GM06990 (cell line): Measurements from ENCODE around the gene SH2D4B.

Source experiments
- DNase-seq: peaks from one replicate; pipeline ENCODE4 v3.0.0-alpha.2; 2011; ENCODE audit not compliant: insufficient read length; ENCODE audit errors: extremely low read depth
- H3K27me3 ChIP-seq: replicated peaks from 2 replicates; pipeline ENCODE4 v1.6.0; 2011; ENCODE audit warnings: low read length; ENCODE audit not compliant: control insufficient read depth, insufficient read depth
- H3K36me3 ChIP-seq: 2 replicates; pipeline ENCODE4 v1.5.1; 2011; ENCODE audit warnings: low read length; ENCODE audit not compliant: control insufficient read depth, insufficient read depth
- H3K4me3 ChIP-seq: replicated peaks from 2 replicates; pipeline ENCODE4 v1.5.1; 2011; ENCODE audit warnings: low read depth, mild to moderate bottlenecking, control low read depth, low read length
- CTCF ChIP-seq: IDR thresholded peaks from 2 replicates; pipeline ENCODE4 v1.5.1; 2011; ENCODE audit warnings: low read length, control low read depth, mild to moderate bottlenecking, inconsistent platforms; ENCODE audit not compliant: insufficient read depth, poor library complexity, severe bottlenecking

SH2D4B gene

DNA sequence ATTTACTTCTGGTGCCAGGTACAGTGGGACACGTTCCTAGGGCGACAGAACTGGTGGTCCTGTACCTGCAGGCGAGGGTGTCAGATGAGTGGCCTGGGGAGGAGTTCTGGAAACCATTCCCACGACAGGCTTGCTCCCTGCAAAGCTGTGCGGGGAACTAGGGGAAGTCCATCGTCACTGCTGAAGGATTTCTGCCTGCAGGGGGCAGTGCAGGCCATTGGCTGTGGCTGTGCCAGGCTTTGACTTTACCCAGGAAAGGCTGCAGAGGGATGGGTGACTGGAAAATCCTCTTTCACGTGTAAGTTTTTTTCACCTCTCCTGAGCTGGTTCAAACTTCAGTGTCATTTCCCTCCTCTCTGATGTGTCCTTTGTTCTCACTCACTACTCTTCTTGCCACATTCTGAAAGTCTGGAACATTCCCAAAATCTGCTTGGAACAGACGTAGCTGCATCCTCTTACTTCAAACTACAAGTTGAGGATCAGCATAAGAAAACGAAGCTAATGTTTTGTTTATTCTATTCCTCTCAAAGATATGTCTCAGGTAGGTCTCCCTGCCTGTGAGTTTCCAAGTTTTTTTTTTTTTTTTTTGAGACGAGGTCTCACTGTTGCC, 126.5 kb downstream of the SH2D4B start:
- Histone ChIP-seq H3K4me3 (no peak overlapping the region), H3K36me3 (no peaks in the 10 kb centered on the region), H3K27me3 (peaks cover 2% of the 10 kb centered on the region)
- peak; percentile 35 for DNase-seq
- peak; percentile 96 for TF ChIP-seq CTCF

DNA sequence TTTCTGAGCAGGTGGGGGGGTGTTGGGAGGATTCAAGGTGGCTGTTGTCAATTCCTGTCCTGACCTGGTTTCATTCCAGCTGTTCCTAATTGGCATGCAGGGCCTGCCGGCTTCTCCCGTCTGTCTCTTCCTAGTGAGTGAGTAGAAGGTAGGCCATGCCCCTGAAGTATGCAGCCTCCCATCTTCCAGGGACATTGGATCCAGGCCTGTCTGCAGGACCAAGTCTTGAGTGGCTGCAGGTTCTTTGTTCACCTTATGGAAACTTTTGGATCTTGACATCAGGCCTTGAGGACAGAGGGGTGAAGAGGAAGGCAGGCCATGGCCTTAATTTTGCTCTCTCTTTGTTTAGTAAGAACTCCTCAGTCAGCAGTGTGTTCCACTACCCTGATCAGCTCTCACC, 131.8 kb downstream of the SH2D4B start:
- DNase-seq = no peak
- no peaks in the 10 kb centered on the region for H3K36me3 ChIP-seq
- no peak overlapping the region for H3K4me3 ChIP-seq
- TF ChIP-seq CTCF = no peak
- H3K27me3 ChIP-seq = no peaks in the 10 kb centered on the region; the same call in 1 of the 2 replicates

DNA sequence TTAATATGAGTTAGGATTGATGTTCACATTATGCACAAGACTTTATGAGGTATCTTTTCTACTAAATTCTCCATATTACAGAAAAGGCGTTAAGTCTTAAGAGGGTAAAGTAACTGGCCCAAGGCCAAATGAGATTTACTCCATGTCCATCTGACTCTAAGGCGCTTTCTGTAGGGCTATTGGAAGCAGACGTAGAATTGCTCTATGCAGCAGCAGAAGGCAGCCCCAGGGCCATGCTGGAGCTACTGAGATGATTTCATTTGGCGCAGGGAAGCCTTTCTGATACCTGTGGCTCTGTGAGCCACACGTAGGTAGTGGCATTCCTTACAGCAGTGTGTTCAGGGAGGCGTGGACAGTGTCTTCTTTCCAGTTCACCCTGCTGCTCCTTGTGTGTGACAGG, 133.1 kb downstream of the SH2D4B start:
- DNase-seq = no peak
- no peak for TF ChIP-seq CTCF
- no peaks in the 10 kb centered on the region for H3K36me3 ChIP-seq
- no peaks in the 10 kb centered on the region; the same call in 1 of the 2 replicates for H3K27me3 ChIP-seq
- H3K4me3 ChIP-seq = no peak overlapping the region

- Histone ChIP-seq H3K36me3 (no peaks in the 10 kb centered on the region), H3K4me3 (no peak overlapping the region), H3K27me3 (no peaks in the 10 kb centered on the region; the same call in 1 of the 2 replicates)
- no peak for TF ChIP-seq CTCF
- DNase-seq = no peak
These were observed 134.1 kb downstream of the SH2D4B start for GRCh38 chr10:80671847-80672246.

GRCh38 chr10:80672613-80673012, 134.9 kb downstream of the SH2D4B start:
- no peaks in the 10 kb centered on the region; the same call in 1 of the 2 replicates for H3K27me3 ChIP-seq
- no peak for DNase-seq
- no peaks in the 10 kb centered on the region for H3K36me3 ChIP-seq
- TF ChIP-seq CTCF = no peak
- H3K4me3 ChIP-seq = no peak overlapping the region

GRCh38 chr10:80674809-80675208, 137.1 kb downstream of the SH2D4B start:
- TF ChIP-seq CTCF = no peak
- no peak overlapping the region for H3K4me3 ChIP-seq
- H3K36me3 ChIP-seq = no peaks in the 10 kb centered on the region
- no peaks in the 10 kb centered on the region for H3K27me3 ChIP-seq
- no peak for DNase-seq
